ENCODE measurements around the gene KCNIP3.

KCNIP3 gene

GRCh38 chr2:95326433-95327140 lies 29.4 kb downstream of the KCNIP3 start:
- TF ChIP-seq POLR2AphosphoS5 (IDR thresholded peaks at IDR 0.05; ENCODE audit: low read depth) (no peak), GABPA (IDR thresholded peaks at IDR 0.05; ENCODE audit: low read depth) (no peak), SPI1 (IDR thresholded peaks at IDR 0.05; ENCODE audit: borderline replicate concordance, low read depth) (no peak), REST (IDR thresholded peaks at IDR 0.05; ENCODE audit: insufficient replicate concordance, low read depth) (no peak), CTCF (IDR thresholded peaks at IDR 0.05; ENCODE audit: insufficient read depth, low read length) (no peak)
- Histone ChIP-seq H3K4me3 (replicated peaks; ENCODE audit: insufficient read depth, low read length) (no peak overlapping the region), H3K27me3 (ENCODE audit: insufficient read depth, poor library complexity, severe bottlenecking) (no peaks in the 10 kb centered on the region), H3K27ac (replicated peaks) (no peak overlapping the region)
- DNase-seq (ENCODE audit: low read depth in 1 of 2, low spot score in 1 of 2): no peak

- TF ChIP-seq CTCF (IDR thresholded peaks at IDR 0.05; ENCODE audit: insufficient read depth, low read length): no peak
- no peak for TF ChIP-seq SPI1 (IDR thresholded peaks at IDR 0.05; ENCODE audit: borderline replicate concordance, low read depth)
These were observed 30.7 kb downstream of the KCNIP3 start for GRCh38 chr2:95327861-95328260.

GRCh38 chr2:95328358-95329125 lies 31.4 kb downstream of the KCNIP3 start:
- Histone ChIP-seq H3K4me3 (replicated peaks; ENCODE audit: insufficient read depth, low read length) (no peak overlapping the region), H3K27me3 (ENCODE audit: insufficient read depth, poor library complexity, severe bottlenecking) (no peaks in the 10 kb centered on the region), H3K27ac (replicated peaks) (no peak overlapping the region)
- no peak for TF ChIP-seq POLR2AphosphoS5 (IDR thresholded peaks at IDR 0.05; ENCODE audit: low read depth)
- TF ChIP-seq GABPA (IDR thresholded peaks at IDR 0.05; ENCODE audit: low read depth): no peak
- no peak for TF ChIP-seq CTCF (IDR thresholded peaks at IDR 0.05; ENCODE audit: insufficient read depth, low read length)
- TF ChIP-seq SPI1 (IDR thresholded peaks at IDR 0.05; ENCODE audit: borderline replicate concordance, low read depth): no peak; the same call in 1 of the 2 replicates
- no peak for TF ChIP-seq REST (IDR thresholded peaks at IDR 0.05; ENCODE audit: insufficient replicate concordance, low read depth)
- DNase-seq (ENCODE audit: low read depth in 1 of 2, low spot score in 1 of 2): no peak

More at GRCh38 chr2:95327861-95328260, 30.7 kb downstream of the KCNIP3 start:
- no peak overlapping the region for H3K27ac ChIP-seq (replicated peaks)
- DNase-seq (ENCODE audit: low read depth in 1 of 2, low spot score in 1 of 2): no peak
- no peaks in the 10 kb centered on the region for H3K27me3 ChIP-seq (ENCODE audit: insufficient read depth, poor library complexity, severe bottlenecking)
- H3K4me3 ChIP-seq (replicated peaks; ENCODE audit: insufficient read depth, low read length): no peak overlapping the region
